DOHH2 (cell line): Measurements from ENCODE around the gene AFG3L2.

Source experiments
- EZH2phosphoT487 ChIP-seq: fragments of 200-600 bp; sonication (generic); IDR thresholded peaks from 2 replicates; pipeline ENCODE4 v1.6.1; 2017; ENCODE audit warnings: borderline replicate concordance, mild to moderate bottlenecking, antibody characterized with exemption, low read length, moderate library complexity, mixed read lengths
- TF ChIP-seq, protein P1 (sequence below): fragments of 200-600 bp; sonication (generic); IDR thresholded peaks from one replicate; pipeline ENCODE4 v1.5.1; 2014; ENCODE audit warnings: antibody characterized with exemption, mild to moderate bottlenecking, low read depth, low read length; ENCODE audit not compliant: poor library complexity, severe bottlenecking

GRCh38 chr18:12373771-12374116 is 3.3 kb downstream of the AFG3L2 start:
- TF ChIP-seq, protein P1, sequence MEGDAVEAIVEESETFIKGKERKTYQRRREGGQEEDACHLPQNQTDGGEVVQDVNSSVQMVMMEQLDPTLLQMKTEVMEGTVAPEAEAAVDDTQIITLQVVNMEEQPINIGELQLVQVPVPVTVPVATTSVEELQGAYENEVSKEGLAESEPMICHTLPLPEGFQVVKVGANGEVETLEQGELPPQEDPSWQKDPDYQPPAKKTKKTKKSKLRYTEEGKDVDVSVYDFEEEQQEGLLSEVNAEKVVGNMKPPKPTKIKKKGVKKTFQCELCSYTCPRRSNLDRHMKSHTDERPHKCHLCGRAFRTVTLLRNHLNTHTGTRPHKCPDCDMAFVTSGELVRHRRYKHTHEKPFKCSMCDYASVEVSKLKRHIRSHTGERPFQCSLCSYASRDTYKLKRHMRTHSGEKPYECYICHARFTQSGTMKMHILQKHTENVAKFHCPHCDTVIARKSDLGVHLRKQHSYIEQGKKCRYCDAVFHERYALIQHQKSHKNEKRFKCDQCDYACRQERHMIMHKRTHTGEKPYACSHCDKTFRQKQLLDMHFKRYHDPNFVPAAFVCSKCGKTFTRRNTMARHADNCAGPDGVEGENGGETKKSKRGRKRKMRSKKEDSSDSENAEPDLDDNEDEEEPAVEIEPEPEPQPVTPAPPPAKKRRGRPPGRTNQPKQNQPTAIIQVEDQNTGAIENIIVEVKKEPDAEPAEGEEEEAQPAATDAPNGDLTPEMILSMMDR, result no peak
- no peak for TF ChIP-seq EZH2phosphoT487
